Measurements from ENCODE around the gene ACSL1.
"Not testable (repeated sequence)": the region's sequence is repeated elsewhere in the genome, so short reads cannot be mapped to it uniquely, and the experiment has no call there.

GRCh38 chr4:184839075-184839399 lies 13.3 kb upstream of the ACSL1 start:
- TF ChIP-seq CTCF (conservative IDR thresholded peaks at IDR 0.05 in 1 of 2, IDR thresholded peaks at IDR 0.05 in 1 of 2; ENCODE audit: low read depth in 1 of 2, low read length in 2 of 2); EZH2 (IDR thresholded peaks at IDR 0.05; ENCODE audit: low read length, missing control alignments): not testable (repeated sequence)
